ENCODE measurements around the gene CD226. TPM values are rescaled to one million over a fixed set of nuclear protein-coding genes. Genes with fewer than 3 reads are reported as not detected.

Gene CD226
- total and polyA plus RNA-seq, 2 of the 13 experiments (the other 11 are each of a cell fraction or from before 2014, with no cell fraction given) = 0.13 to 0.77 TPM

DNA sequence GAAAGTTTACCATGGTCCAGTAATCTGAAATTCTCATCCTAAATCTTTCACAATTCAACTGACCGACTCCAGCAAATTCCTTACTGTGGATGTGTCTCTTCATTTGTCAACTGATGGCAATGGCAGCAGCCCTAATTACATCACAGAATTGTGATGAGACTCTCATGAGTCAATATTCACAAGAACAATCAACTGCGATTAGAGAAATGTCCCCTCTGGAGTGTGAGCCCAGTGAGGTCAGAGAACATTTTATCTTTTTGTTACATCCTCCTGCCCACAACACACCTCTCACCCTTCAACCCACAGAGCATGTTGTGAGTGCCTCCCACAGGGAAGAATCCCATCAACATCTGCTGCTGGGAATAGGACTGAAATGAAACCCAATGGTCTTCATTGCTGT is 73.6 kb downstream of the CD226 start (continued):
- TF ChIP-seq ZBTB7B (CRISPR knock-in tag; IDR thresholded peaks at IDR 0.05) (no peak), RNF2 (conservative IDR thresholded peaks at IDR 0.05; ENCODE audit: low read depth) (no peak), ZNF460 (CRISPR knock-in tag; IDR thresholded peaks at IDR 0.05; ENCODE audit: borderline replicate concordance) (no peak), ZNF883 (CRISPR knock-in tag; IDR thresholded peaks at IDR 0.05; ENCODE audit: not compliant biosample characterization) (no peak), ELF3 (CRISPR knock-in tag; IDR thresholded peaks at IDR 0.05) (no peak)

DNA sequence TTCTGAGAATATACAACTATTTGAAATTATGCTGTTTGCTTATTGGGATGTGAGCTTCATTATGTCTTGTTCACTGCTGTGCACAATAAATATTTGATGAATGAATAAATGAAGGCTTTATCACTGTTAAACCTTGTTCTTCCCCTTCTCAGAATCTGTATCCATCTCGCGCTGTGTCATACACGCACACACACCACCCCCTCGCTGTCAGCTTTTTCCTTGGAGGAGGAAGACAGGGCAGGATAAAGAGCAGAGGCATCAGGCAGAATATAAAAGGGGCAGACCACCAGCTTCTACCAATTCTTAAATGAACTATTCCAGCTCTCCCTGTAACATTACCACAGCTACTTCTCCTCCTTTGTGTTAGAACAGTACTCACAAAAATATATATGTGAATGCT is 75.0 kb downstream of the CD226 start:
- ChIA-PET CTCF (ENCODE audit: low intra/inter-chr PET ratio, low total read pairs) (no interaction called here), POLR2A (no interaction called here)
- Histone ChIP-seq H4K20me1 (ENCODE audit: insufficient read depth, low read length) (no peaks in the 10 kb centered on the region), H3K9ac (ENCODE audit: insufficient read depth, low read depth, low read length) (no peak overlapping the region), H2AFZ (ENCODE audit: low read length) (no peak overlapping the region), H3K79me2 (ENCODE audit: insufficient read depth, low read length) (no peaks in the 10 kb centered on the region), H3K9me3 (ENCODE audit: low read length) (no peaks in the 10 kb centered on the region), H3K4me2 (ENCODE audit: low read depth, low read length) (no peak overlapping the region), H3K27me3 (ENCODE audit: control insufficient read depth in 1 of 2, insufficient read depth in 2 of 2, low read length in 2 of 2) (no peaks in the 10 kb centered on the region), H3K36me3 (replicated peaks in 1 of 2; ENCODE audit: control insufficient read depth in 1 of 2, insufficient read depth in 2 of 2, low read length in 2 of 2) (no peaks in the 10 kb centered on the region), H3K4me1 (ENCODE audit: insufficient read depth, low read length) (no peaks in the 10 kb centered on the region; the same call in 1 of the 2 replicates), H3K4me3 (replicated peaks in 1 of 3; ENCODE audit: insufficient read depth in 1 of 3, low read depth in 2 of 3, low read length in 3 of 3) (no peak overlapping the region), H3K27ac (ENCODE audit: extremely low read length, insufficient read depth, low read length) (no peak overlapping the region)
- FAIRE-seq (no peak), ATAC-seq (no peak), DNase-seq (ENCODE audit: low spot score) (no peak)
- in situ Hi-C loops (cut with HindIII; ENCODE audit: extremely low pct_ligation_motif_present, low pct_unique_long_range_greater_than_20kb) = no loop called here
- no TSS peak for BruUV-seq (replicated peaks)
- TF ChIP-seq JARID2 (CRISPR knock-in tag; IDR thresholded peaks at IDR 0.05; ENCODE audit: insufficient replicate concordance) (no peak), GABPA (IDR thresholded peaks at IDR 0.05; ENCODE audit: low read depth, low read length) (no peak), GABPA (CRISPR knock-in tag; IDR thresholded peaks at IDR 0.05; ENCODE audit: low read depth) (no peak), ZNF672 (CRISPR knock-in tag; IDR thresholded peaks at IDR 0.05) (no peak), PTBP1 (IDR thresholded peaks at IDR 0.05; ENCODE audit: low read depth, low read length, poor library complexity, severe bottlenecking) (no peak), ZNF546 (CRISPR knock-in tag; conservative IDR thresholded peaks at IDR 0.05) (no peak), KDM6A (CRISPR knock-in tag; IDR thresholded peaks at IDR 0.05; ENCODE audit: low read depth) (no peak)
- TF ChIP-seq, protein P1, sequence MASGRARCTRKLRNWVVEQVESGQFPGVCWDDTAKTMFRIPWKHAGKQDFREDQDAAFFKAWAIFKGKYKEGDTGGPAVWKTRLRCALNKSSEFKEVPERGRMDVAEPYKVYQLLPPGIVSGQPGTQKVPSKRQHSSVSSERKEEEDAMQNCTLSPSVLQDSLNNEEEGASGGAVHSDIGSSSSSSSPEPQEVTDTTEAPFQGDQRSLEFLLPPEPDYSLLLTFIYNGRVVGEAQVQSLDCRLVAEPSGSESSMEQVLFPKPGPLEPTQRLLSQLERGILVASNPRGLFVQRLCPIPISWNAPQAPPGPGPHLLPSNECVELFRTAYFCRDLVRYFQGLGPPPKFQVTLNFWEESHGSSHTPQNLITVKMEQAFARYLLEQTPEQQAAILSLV (CRISPR knock-in tag; IDR thresholded peaks at IDR 0.05; ENCODE audit: borderline replicate concordance) = no peak
- TF ChIP-seq, protein P2, sequence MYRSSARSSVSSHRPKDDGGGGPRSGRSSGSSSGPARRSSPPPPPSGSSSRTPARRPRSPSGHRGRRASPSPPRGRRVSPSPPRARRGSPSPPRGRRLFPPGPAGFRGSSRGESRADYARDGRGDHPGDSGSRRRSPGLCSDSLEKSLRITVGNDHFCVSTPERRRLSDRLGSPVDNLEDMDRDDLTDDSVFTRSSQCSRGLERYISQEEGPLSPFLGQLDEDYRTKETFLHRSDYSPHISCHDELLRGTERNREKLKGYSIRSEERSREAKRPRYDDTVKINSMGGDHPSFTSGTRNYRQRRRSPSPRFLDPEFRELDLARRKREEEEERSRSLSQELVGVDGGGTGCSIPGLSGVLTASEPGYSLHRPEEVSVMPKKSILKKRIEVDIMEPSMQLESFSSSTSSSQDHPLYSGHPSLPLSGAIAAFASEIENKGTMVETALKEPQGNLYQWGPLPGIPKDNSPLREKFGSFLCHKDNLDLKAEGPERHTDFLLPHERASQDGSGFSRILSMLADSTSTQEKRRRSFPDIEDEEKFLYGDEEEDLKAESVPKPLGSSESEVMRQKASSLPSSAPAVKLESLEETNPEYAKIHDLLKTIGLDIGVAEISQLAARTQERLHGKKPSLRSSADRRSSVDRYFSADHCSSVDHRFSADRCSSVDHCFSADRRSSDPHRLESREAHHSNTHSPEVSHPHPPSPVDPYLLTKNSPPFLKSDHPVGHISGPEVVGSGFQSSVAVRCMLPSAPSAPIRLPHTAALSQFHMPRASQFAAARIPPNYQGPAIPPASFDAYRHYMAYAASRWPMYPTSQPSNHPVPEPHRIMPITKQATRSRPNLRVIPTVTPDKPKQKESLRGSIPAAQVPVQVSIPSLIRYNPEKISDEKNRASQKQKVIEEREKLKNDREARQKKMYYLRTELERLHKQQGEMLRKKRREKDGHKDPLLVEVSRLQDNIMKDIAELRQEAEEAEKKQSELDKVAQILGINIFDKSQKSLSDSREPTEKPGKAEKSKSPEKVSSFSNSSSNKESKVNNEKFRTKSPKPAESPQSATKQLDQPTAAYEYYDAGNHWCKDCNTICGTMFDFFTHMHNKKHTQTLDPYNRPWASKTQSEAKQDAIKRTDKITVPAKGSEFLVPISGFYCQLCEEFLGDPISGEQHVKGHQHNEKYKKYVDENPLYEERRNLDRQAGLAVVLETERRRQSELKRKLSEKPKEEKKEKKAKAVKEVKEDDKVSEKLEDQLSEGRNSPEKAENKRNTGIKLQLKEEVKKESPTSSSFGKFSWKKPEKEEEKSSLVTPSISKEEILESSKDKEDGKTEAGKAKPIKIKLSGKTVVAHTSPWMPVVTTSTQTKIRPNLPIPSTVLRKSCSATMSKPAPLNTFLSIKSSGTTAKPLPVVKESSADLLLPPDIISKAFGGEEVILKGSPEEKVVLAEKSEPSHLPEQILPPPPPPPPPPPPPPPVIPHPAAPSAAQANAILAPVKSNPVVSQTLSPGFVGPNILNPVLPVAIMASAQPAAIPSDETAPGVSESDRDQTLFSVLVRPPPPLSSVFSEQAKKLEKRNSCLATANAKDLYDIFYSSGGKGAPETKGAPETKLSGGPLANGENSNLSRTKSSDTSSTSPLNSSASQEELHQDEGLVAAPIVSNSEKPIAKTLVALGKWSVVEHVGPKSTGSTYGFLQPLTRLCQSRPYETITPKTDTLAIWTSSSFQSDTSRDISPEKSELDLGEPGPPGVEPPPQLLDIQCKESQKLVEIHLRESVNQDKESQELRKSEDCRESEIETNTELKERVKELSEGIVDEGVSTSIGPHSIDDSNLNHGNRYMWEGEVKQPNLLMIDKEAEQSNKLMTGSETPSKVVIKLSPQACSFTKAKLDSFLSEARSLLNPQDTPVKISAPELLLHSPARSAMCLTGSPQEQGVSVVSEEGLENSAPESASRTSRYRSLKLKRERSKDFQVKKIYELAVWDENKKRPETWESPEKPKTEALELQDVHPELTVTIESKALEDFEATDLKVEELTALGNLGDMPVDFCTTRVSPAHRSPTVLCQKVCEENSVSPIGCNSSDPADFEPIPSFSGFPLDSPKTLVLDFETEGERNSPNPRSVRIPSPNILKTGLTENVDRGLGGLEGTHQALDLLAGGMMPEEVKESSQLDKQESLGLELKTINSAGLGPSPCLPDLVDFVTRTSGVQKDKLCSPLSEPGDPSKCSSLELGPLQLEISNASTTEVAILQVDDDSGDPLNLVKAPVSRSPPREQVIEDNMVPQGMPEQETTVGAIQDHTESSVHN (CRISPR knock-in tag; IDR thresholded peaks at IDR 0.05) = no peak
- WGBS (ENCODE audit: low lambda C conversion rate) = 96% methylated on average over 4 of the region's 4 CpGs
- intact Hi-C loops (cut with micrococcal nuclease; ENCODE audit: unreplicated experiment) = no loop called here
